HL-60 (cell line): Measurements from ENCODE around the gene TRAF3IP1.

ENCODE experiments used
- GABPA ChIP-seq: IDR thresholded peaks from 2 replicates; pipeline ENCODE4 v1.6.1; 2012; ENCODE audit warnings: low read depth
- POLR2AphosphoS5 ChIP-seq: IDR thresholded peaks from 2 replicates; pipeline ENCODE4 v1.6.1; 2012; ENCODE audit warnings: low read depth
- SPI1 ChIP-seq: IDR thresholded peaks from 2 replicates; pipeline ENCODE4 v1.6.1; 2012; ENCODE audit warnings: low read depth, mild to moderate bottlenecking, borderline replicate concordance
- TF ChIP-seq, protein P1 (sequence below): IDR thresholded peaks from one replicate; pipeline ENCODE4 v1.5.1; 2011; ENCODE audit warnings: low read length, control low read depth, inconsistent platforms; ENCODE audit not compliant: insufficient read depth
- TF ChIP-seq, protein P2 (sequence below): IDR thresholded peaks from 2 replicates; pipeline ENCODE4 v1.6.1; 2012; ENCODE audit warnings: low read depth; ENCODE audit not compliant: insufficient replicate concordance

DNA sequence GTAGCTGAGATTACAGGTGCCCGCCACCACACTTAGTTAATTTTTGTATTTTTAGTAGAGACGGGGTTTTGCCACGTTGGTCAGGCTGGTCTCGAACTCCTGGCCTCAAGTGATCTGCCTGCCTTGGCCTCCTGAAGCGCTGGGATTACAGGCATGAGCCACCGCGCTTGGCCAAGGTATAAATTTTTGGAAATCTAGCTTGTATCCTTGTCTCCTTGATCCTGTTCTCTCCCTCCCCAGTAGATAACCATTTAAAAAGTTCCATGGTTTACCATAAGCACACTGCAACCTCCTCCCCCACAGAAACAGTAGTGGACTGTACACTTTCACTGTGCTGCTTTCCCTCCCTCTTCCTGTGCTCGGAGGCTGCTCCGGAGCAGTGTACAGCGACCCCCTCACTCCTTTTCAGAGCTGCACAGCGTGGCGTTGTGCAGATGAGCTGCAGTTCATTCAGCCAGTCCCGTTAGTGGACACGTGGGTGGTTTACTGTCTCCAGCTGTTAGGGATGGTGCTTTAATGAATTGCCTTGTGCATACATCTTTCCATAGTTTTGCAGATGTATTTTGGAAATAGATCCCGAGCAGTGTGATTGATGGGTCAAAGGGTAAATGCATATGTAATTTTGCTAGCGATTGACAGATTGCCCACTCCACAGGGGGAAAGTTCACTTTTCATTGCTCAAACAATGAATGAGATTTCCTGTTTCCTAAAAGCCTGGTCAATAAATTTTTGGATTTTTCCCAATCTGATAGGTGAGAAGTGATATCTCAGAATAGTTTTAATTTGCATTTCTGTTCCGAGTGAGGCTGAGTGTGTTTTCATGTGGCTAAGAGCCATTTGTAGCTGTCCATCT lies 121.2 kb downstream of the TRAF3IP1 start:
- TF ChIP-seq, protein P1, sequence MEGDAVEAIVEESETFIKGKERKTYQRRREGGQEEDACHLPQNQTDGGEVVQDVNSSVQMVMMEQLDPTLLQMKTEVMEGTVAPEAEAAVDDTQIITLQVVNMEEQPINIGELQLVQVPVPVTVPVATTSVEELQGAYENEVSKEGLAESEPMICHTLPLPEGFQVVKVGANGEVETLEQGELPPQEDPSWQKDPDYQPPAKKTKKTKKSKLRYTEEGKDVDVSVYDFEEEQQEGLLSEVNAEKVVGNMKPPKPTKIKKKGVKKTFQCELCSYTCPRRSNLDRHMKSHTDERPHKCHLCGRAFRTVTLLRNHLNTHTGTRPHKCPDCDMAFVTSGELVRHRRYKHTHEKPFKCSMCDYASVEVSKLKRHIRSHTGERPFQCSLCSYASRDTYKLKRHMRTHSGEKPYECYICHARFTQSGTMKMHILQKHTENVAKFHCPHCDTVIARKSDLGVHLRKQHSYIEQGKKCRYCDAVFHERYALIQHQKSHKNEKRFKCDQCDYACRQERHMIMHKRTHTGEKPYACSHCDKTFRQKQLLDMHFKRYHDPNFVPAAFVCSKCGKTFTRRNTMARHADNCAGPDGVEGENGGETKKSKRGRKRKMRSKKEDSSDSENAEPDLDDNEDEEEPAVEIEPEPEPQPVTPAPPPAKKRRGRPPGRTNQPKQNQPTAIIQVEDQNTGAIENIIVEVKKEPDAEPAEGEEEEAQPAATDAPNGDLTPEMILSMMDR: no peak
- TF ChIP-seq, protein P2, sequence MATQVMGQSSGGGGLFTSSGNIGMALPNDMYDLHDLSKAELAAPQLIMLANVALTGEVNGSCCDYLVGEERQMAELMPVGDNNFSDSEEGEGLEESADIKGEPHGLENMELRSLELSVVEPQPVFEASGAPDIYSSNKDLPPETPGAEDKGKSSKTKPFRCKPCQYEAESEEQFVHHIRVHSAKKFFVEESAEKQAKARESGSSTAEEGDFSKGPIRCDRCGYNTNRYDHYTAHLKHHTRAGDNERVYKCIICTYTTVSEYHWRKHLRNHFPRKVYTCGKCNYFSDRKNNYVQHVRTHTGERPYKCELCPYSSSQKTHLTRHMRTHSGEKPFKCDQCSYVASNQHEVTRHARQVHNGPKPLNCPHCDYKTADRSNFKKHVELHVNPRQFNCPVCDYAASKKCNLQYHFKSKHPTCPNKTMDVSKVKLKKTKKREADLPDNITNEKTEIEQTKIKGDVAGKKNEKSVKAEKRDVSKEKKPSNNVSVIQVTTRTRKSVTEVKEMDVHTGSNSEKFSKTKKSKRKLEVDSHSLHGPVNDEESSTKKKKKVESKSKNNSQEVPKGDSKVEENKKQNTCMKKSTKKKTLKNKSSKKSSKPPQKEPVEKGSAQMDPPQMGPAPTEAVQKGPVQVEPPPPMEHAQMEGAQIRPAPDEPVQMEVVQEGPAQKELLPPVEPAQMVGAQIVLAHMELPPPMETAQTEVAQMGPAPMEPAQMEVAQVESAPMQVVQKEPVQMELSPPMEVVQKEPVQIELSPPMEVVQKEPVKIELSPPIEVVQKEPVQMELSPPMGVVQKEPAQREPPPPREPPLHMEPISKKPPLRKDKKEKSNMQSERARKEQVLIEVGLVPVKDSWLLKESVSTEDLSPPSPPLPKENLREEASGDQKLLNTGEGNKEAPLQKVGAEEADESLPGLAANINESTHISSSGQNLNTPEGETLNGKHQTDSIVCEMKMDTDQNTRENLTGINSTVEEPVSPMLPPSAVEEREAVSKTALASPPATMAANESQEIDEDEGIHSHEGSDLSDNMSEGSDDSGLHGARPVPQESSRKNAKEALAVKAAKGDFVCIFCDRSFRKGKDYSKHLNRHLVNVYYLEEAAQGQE: no peak
- TF ChIP-seq GABPA (no peak), POLR2AphosphoS5 (no peak), SPI1 (no peak)
